SK-N-SH treated with all-trans-retinoic acid at 6 μM for 48 hours (cell line): ENCODE results near the gene MYO5C.

Experiments used
- ATAC-seq: fragments of 200-7000 bp; cut with Tn5 transposase; 3 replicates; pipeline ENCODE4 v1.9.1; 2020; ENCODE audit warnings: mild to moderate bottlenecking, moderate library complexity
- ARNTL ChIP-seq: fragments of 450-650 bp; formaldehyde crosslinking; IDR thresholded peaks from 2 replicates; pipeline ENCODE4 v1.5.0; 2020; ENCODE audit warnings: low read depth, mild to moderate bottlenecking, moderate library complexity, borderline replicate concordance
- BACH2 ChIP-seq: fragments of 250-450 bp; sonication (Bioruptor Pico); IDR thresholded peaks from 2 replicates; pipeline ENCODE4 v1.9.0; 2021; ENCODE audit warnings: mild to moderate bottlenecking, borderline replicate concordance
- CSDC2 ChIP-seq: fragments of 250-450 bp; sonication (Bioruptor Pico); IDR thresholded peaks from 2 replicates; pipeline ENCODE4 v1.5.0; 2020; ENCODE audit warnings: mild to moderate bottlenecking, moderate library complexity
- CSRNP3 ChIP-seq: fragments of 250-450 bp; sonication (Bioruptor Pico); IDR thresholded peaks from 2 replicates; pipeline ENCODE4 v1.5.1; 2021; ENCODE audit warnings: mild to moderate bottlenecking, moderate library complexity
- GLIS3 ChIP-seq: fragments of 250-450 bp; sonication (Bioruptor Pico); IDR thresholded peaks from 2 replicates; pipeline ENCODE4 v1.5.0; 2020; ENCODE audit warnings: mild to moderate bottlenecking, moderate library complexity
- ISL1 ChIP-seq: fragments of 250-450 bp; sonication (Bioruptor Pico); IDR thresholded peaks from 2 replicates; pipeline ENCODE4 v2.1.2; 2022; ENCODE audit warnings: mild to moderate bottlenecking, moderate library complexity
- OSR1 ChIP-seq: fragments of 250-450 bp; sonication (Bioruptor Pico); IDR thresholded peaks from 2 replicates; pipeline ENCODE4 v1.8.0; 2022; ENCODE audit warnings: moderate library complexity, mild to moderate bottlenecking, inconsistent platforms
- PPARA ChIP-seq: fragments of 250-450 bp; sonication (Bioruptor Pico); IDR thresholded peaks from 2 replicates; pipeline ENCODE4 v1.5.0; 2020; ENCODE audit warnings: mild to moderate bottlenecking, borderline replicate concordance
- RARB ChIP-seq: fragments of 250-450 bp; sonication (Bioruptor Pico); IDR thresholded peaks from 2 replicates; pipeline ENCODE4 v1.8.0; 2021; ENCODE audit warnings: mild to moderate bottlenecking, moderate library complexity
- SNAI2 ChIP-seq: fragments of 250-450 bp; sonication (Bioruptor Pico); IDR thresholded peaks from 2 replicates; pipeline ENCODE4 v1.5.0; 2020; ENCODE audit warnings: mild to moderate bottlenecking, moderate library complexity
- TCF4 ChIP-seq: fragments of 250-450 bp; sonication (Bioruptor Pico); IDR thresholded peaks from 2 replicates; pipeline ENCODE4 v1.8.0; 2021; ENCODE audit warnings: mild to moderate bottlenecking, moderate library complexity, borderline replicate concordance
- TOX ChIP-seq: fragments of 250-450 bp; sonication (Bioruptor Pico); IDR thresholded peaks from 2 replicates; pipeline ENCODE4 v1.8.0; 2021; ENCODE audit warnings: mild to moderate bottlenecking, moderate library complexity, borderline replicate concordance
- TSHZ2 ChIP-seq: fragments of 250-450 bp; sonication (Bioruptor Pico); IDR thresholded peaks from 2 replicates; pipeline ENCODE4 v1.5.0; 2020; ENCODE audit warnings: mild to moderate bottlenecking, moderate library complexity
- ZC3H10 ChIP-seq: fragments of 250-450 bp; sonication (Bioruptor Pico); IDR thresholded peaks from 2 replicates; pipeline ENCODE4 v1.5.1; 2021; ENCODE audit warnings: mild to moderate bottlenecking, moderate library complexity
- ZFP3 ChIP-seq: fragments of 250-450 bp; sonication (Bioruptor Pico); IDR thresholded peaks from 2 replicates; pipeline ENCODE4 v1.5.0; 2020; ENCODE audit warnings: mild to moderate bottlenecking, moderate library complexity
- ZFP30 ChIP-seq: fragments of 450-650 bp; formaldehyde crosslinking; IDR thresholded peaks from 2 replicates; pipeline ENCODE4 v1.5.0; 2022; ENCODE audit warnings: mild to moderate bottlenecking, moderate library complexity
- ZNF565 ChIP-seq: fragments of 450-650 bp; formaldehyde crosslinking; conservative IDR thresholded peaks from 2 replicates; pipeline ENCODE4 v1.5.0; 2020; ENCODE audit warnings: low read depth, mild to moderate bottlenecking, moderate library complexity
- ZNF70 ChIP-seq: fragments of 450-650 bp; formaldehyde crosslinking; IDR thresholded peaks from 2 replicates; pipeline ENCODE4 v1.5.0; 2020; ENCODE audit warnings: mild to moderate bottlenecking, moderate library complexity
- ZNF8 ChIP-seq: fragments of 450-650 bp; formaldehyde crosslinking; IDR thresholded peaks from 2 replicates; pipeline ENCODE4 v1.5.0; 2020; ENCODE audit warnings: mild to moderate bottlenecking, moderate library complexity
- TF ChIP-seq, protein P1 (sequence below): fragments of 250-450 bp; sonication (Bioruptor Pico); IDR thresholded peaks from 2 replicates; pipeline ENCODE4 v1.5.1; 2020; ENCODE audit warnings: low read depth, mild to moderate bottlenecking, moderate library complexity

Gene MYO5C

DNA sequence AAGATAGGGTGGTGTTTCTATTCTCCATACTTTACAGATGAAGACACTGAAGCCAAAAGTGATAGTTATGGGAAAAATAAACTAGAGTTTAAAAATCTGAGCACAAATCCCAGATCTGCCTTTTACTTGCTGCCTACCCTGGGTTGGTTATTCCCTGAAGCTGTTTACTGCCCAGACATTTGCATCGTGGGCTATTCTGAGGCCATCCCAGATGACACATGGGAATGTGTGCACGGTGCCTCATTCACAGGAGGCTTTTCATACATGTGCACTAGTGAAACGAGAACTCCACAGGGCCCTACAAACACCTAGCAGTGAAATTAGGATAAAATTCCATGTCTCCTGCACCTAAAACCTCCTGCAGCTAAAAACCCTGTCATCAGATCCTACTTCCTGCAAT lies 17.5 kb downstream of the MYO5C start:
- TF ChIP-seq ISL1: no peak
- TF ChIP-seq PPARA (CRISPR knock-in tag): no peak
- TF ChIP-seq CSRNP3 (CRISPR knock-in tag): no peak
- TF ChIP-seq, protein P1, sequence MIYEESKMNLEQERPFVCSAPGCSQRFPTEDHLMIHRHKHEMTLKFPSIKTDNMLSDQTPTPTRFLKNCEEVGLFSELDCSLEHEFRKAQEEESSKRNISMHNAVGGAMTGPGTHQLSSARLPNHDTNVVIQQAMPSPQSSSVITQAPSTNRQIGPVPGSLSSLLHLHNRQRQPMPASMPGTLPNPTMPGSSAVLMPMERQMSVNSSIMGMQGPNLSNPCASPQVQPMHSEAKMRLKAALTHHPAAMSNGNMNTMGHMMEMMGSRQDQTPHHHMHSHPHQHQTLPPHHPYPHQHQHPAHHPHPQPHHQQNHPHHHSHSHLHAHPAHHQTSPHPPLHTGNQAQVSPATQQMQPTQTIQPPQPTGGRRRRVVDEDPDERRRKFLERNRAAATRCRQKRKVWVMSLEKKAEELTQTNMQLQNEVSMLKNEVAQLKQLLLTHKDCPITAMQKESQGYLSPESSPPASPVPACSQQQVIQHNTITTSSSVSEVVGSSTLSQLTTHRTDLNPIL (CRISPR knock-in tag): no peak
- TF ChIP-seq ARNTL: no peak
- TF ChIP-seq ZNF70 (CRISPR knock-in tag): no peak
- TF ChIP-seq TSHZ2: no peak
- TF ChIP-seq CSDC2 (CRISPR knock-in tag): no peak
- TF ChIP-seq GLIS3 (CRISPR knock-in tag): no peak
- no peak for TF ChIP-seq RARB (CRISPR knock-in tag)
- no peak for ATAC-seq

DNA sequence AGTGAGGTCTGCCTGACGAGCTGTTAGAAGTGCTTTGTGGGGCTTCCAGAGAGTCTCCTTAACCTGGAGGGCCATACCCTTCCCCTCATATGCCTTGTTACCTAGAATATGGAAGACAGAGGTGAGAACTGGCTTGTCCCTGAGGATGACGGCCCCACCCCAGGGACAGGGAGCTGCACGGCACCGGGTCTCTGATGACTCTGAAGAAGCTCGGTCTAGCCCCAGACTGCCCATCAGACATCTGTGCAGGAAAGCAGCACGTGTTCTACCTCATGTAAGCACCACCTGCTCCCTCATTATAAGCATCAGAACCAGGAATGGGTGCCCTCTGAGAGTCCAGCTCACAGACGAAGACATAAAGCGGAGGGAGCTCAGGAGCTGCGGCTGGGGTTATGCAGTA lies 18.0 kb downstream of the MYO5C start:
- ATAC-seq: no peak
- TF ChIP-seq ZC3H10 (CRISPR knock-in tag) (no peak), PPARA (CRISPR knock-in tag) (no peak)

DNA sequence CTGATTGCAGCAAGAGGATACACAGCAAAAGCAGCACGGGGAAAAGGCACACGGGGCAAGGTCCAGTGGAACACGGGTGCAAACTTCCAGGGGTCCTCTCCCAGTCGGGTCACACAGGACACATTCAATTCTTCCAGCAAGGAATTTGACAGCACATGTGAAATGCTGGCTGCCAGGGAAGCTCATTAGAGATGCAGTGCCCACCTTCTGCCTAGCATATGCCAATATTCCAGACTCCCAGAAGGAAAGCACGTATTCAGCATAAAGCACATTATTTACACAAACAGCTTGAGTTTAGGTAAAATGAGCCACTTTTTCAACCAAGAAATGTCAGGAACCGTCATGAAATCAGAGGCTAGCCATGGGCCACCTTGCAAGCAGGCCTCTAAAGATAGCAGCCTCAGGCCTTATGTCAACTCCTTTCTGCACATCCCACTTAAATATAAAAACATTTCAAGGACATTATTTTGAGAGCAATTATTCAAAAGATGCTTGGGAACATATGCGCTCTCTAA lies 19.3 kb downstream of the MYO5C start:
- no peak for TF ChIP-seq ZNF8 (CRISPR knock-in tag)
- no peak for TF ChIP-seq TCF4 (CRISPR knock-in tag)
- no peak for TF ChIP-seq ISL1
- TF ChIP-seq RARB (CRISPR knock-in tag): no peak
- TF ChIP-seq CSDC2 (CRISPR knock-in tag): no peak
- TF ChIP-seq ZNF70 (CRISPR knock-in tag): no peak
- no peak for ATAC-seq

GRCh38 chr15:52263563-52264282 lies 31.9 kb downstream of the MYO5C start:
- no peak for TF ChIP-seq ZC3H10 (CRISPR knock-in tag)
- no peak for TF ChIP-seq RARB (CRISPR knock-in tag)
- no peak for TF ChIP-seq CSDC2 (CRISPR knock-in tag)
- TF ChIP-seq ZNF565: no peak
- TF ChIP-seq ZFP3 (CRISPR knock-in tag): no peak
- no peak for TF ChIP-seq ZNF70 (CRISPR knock-in tag)
- TF ChIP-seq TCF4 (CRISPR knock-in tag): no peak
- no peak for TF ChIP-seq BACH2
- TF ChIP-seq GLIS3 (CRISPR knock-in tag): no peak
- no peak for TF ChIP-seq ISL1
- no peak for TF ChIP-seq SNAI2 (CRISPR knock-in tag)
- TF ChIP-seq ZFP30: no peak
- no peak for TF ChIP-seq ZNF8 (CRISPR knock-in tag)
- TF ChIP-seq TSHZ2: no peak
- no peak for TF ChIP-seq TOX (CRISPR knock-in tag)
- TF ChIP-seq CSRNP3 (CRISPR knock-in tag): no peak
- no peak for TF ChIP-seq OSR1 (CRISPR knock-in tag)
- TF ChIP-seq, all 23 proteins: peak for 0
- ATAC-seq: no peak
